Measurements from ENCODE around the gene MYO1H. TPM values are rescaled to one million over a fixed set of nuclear protein-coding genes. Genes with fewer than 3 reads are reported as not detected.

The MYO1H gene
- total RNA-seq, 1 donor from 2014 or later: not detected

DNA sequence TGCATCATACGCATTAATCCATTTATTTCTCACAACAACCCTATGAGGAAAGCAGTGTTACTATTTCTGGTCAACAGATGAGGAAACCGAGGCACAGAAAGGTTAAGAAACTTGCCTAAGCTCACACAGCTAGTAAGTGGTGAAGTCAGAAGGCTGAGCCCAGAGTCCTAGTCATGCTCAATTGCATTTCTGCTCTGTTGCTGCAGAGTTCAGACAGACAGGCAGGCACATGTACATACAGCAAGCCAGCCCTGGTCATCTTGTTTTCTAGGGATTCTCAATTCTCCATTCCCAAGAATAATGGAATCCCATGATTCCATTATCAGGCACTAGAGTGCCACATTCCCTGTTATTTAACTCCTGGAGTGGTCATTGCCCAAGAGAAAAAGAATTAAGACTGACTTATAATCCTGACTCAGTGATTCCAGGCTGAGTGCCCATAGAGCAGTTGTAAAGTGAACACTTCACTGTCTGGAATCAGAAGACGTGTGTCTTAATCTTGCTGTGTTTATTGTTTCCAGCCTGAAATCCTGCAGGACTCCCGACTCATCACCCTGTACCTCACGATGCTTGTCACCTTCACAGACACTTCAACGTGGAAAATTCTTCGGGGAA is 140.5 kb downstream of the MYO1H start:
- intact Hi-C loops (cut with micrococcal nuclease): no loop called here

DNA sequence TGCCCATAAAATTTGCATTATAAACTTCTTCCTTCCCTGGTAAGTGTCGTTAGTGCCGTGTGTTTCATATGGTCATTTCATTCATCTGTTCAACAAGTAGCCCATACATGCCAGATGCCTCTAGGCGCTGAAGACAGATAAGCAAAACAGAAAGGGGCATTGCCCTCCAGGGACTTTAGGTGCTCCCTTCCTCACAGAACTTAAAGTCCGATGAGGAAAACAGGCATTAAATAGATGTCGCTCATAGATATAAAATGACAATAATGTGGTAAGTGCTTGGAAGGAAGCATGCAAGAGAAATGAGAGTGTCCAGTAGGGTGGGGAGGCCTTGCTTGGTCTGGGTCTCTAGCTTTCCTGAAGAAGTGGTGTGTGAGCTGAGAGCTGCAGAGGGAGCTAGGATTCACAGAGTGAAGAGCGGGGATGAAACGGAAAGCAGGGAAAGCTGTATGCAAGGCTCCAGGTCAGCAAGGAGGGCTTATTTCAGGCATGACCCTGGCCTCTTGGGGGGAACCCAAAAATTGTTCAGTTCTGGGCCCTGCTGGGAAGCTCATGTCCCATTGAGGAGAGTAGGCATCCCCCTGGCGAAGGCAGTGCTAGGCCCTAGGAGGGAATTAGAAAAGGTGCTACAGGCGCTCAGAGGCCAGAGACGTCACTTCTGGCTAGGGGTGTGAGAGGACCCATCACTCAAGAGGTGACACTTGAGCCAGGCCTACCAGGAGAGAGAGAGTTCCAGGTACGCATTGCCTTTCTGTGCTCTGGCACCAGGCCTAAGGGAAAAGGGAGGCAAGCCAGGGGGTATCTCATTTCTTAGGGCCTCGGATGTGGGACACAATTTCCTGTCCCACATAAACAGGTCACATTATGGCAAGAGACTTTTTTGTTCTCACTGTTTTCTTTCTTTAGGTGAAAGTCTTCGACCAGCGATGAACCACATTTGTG is 141.6 kb downstream of the MYO1H start:
- intact Hi-C loops (cut with micrococcal nuclease): no loop called here

DNA sequence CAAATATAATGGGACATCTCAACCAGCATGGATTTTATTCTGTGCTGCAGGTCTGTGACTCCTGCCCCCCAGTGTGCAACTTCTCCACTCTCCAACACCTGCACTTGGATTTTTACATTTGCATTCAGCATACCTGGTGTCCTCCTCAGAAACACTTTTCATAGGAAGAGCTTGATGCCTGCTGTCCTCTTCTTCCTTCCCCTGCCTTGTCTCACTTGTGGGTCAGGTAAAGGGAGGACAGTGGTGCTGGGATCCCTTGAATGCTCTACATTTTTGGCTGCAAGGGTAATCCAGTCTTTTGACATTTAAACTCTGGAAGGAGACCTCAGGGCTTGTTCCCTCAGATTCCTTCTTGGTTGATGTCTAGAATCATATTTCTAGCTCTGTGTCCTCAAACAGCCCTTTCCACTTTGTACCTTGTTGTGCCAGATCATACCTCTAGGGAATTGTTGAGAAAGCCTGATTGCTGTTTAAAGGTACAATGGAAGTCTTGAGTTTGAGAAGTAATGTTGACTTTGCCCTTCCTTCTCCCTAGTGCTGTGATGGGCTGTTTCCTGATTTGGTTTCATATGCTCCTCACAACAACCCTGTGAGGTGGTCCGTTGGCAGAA is 142.4 kb downstream of the MYO1H start:
- intact Hi-C loops (cut with micrococcal nuclease): no loop called here

DNA sequence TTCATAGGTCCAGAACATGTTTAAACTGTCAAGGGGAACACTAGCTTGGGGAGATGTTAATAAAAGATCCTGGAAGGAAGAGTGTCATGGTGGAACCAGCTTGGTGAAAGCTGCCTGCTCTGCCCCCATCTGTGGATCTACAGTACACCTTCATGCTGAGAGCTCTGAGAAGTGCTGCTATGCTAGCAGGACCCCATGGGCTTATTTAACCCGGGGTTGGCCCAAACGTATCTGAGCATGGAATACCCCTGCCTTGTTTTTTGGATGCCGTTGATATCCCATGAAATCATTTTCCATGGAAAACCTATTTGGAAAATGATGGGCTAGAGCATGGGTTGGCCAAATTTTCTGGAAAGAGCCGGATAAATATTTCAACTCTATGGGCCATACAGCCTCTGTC is 144.0 kb downstream of the MYO1H start:
- intact Hi-C loops (cut with micrococcal nuclease): no loop called here

DNA sequence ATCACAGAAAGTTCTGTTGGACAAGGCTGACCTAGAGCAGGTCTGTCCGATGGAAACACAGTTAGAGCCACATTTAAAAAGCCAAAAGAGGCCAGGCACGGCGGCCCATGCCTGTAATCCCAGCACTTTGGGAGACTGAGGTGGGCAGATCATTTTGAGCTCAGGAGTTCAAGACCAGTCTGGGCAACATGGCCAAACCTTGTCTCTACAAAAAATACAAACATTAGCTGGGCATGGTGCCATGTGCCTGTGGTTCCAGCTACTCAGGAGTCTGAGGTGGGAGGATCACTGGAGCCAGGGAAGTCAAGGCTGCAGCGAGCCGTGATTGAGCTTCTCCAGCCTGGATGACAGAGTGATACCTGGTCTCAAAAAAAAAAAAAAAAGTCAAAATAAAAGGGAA is 144.7 kb downstream of the MYO1H start:
- intact Hi-C loops (cut with micrococcal nuclease): no loop called here

DNA sequence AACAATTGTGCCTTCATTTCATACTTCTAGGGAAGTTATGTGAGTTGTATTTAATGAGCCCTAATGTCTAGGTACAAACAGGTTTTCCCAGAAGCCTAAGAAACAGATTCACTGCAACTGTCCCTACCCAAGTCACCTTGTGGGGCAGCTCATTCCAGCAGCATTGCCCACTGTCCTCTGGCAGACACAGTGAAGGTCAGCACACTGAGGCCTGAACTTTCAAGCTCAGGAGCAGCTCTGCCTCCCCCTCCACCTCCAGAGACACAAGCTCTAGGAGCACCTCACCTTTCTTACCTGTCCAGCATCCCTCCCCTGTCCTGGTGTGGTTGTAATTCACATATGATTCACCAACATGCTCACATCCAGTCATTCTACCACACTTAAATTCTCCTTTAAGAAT is 145.4 kb downstream of the MYO1H start:
- intact Hi-C loops (cut with micrococcal nuclease): no loop called here

DNA sequence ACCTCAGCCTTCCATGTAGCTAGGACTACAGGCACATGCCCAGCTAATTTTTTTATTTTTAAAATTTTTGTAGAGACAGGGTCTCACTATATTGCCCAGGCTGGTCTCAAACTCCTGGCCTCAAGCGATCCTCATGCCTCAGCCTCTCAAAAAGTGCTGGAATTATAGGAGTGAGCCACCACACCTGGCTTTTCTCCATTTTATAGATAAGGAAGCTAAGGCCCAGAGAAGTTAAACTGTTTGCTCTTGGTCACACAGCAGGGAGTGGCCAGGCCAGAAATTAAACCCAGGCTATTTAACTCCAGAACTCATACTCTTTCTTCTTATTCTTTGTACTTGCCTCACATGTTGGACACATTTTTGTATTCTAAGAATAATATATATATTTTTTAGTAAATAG is 146.2 kb downstream of the MYO1H start:
- intact Hi-C loops (cut with micrococcal nuclease): no loop called here

DNA sequence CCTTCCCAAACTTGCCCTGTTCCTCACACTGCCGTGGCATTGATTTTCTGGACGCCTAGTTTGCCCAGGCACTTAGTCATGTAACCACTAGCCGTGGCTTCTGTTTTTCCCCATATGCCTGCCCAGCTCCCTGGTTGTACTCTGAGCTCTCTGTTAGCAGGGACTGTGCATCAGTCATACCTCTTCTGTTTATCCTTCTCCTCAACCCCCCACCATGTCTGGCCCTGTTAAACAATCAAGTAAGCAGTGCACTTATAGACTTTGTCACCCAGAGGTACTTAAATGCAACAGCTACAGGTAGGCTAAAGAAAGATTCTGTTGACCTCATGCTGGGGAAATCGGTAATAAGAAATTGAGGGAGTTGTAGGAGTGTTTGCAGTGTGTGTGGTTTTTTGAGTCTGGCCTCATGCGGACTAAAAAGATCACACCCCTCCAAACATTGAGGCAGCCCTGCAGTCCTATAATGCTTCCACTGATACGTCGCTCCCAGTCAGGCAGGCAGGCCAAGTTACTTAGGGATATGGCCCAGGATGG is 146.7 kb downstream of the MYO1H start:
- intact Hi-C loops (cut with micrococcal nuclease): no loop called here

DNA sequence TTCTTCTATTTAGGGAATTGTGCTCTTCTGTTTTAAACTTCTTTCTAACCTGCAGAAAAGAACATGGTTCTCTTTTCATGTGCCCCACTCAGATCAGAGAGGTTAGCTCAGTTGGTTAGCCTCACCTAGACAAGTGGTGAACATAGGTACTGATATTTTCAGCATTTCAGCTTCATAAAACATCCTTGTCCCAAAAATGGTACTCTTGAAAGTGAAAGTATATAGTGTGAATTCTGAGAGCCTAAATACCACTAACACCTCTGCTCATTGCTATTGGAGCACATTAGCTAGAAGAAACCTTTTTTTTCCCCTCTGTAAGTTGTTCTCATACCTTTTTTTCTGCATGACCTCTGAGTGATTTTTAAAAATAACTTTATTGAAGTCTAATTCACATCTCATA is 147.3 kb downstream of the MYO1H start:
- intact Hi-C loops (cut with micrococcal nuclease): no loop called here

DNA sequence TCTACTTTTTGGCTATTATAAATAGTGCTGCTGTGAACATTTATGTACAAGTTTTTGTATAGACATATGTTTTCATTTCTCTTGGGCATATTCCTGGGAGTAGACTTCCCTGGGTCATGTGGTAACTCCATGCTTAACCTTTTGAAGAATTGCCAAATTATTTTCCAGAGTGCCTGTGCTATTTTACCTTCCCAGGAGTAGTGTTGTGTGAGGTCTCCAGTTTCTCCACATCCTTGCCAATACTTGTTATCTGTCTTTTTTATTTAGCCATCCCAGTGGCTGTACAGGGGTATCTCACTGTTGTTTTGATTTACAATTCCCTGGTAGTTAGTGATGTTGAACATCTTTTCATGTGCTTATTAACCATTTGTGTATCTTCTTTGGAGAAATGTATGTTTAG is 148.6 kb downstream of the MYO1H start:
- intact Hi-C loops (cut with micrococcal nuclease): no loop called here

DNA sequence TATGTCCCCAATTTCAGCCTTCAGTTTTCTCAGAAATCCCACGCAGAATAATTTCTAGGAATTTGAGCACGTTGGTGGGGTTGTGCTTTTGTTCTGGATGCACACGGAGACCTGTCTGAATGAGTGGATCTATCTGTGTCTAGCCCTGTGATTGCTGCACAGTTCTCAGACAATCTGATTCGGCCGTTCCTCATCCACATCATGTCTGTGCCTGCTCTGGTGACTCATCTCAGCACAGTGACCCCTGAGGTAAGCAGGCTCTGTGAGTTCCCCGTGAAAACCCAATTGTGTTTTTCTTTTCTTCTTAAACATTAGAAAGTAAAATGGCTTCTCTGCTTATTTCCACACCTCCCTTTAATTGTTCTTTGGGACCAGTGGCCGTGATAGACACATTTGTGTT is 150.0 kb downstream of the MYO1H start:
- intact Hi-C loops (cut with micrococcal nuclease): no loop called here

Other genes with a start within 250 kb of the MYO1H start
- gene ACACB, start 231.3 kb upstream of the MYO1H start, total RNA-seq: 15.0 and 16.0 TPM in 2 replicates
- not detected in 2 replicates for gene FOXN4, start 38.6 kb upstream of the MYO1H start, total RNA-seq
- gene KCTD10, start 129.4 kb downstream of the MYO1H start, total RNA-seq: 32.3 and 36.5 TPM in 2 replicates
- gene UBE3B, start 129.7 kb downstream of the MYO1H start, total RNA-seq: 30.2 and 34.6 TPM in 2 replicates
- 32.2 and 36.2 TPM in 2 replicates for gene MMAB, start 225.6 kb downstream of the MYO1H start, total RNA-seq
- gene MVK, start 225.9 kb downstream of the MYO1H start, total RNA-seq: 14.6 and 15.6 TPM in 2 replicates